SK-N-SH (cell line): ENCODE data around the gene SPSB3. TPM values are rescaled to one million over a fixed set of nuclear protein-coding genes. Genes with fewer than 3 reads are reported as not detected.

ENCODE experiments used
- CTCF ChIA-PET: fragments of 300-600, 350-600 bp; formaldehyde crosslinking; extraction: SDS; loops from one replicate; lab custom pipeline; 2021; lab: Yijun Ruan, JAX
- POLR2A ChIA-PET: fragments of 350-600 bp; sonication (Branson Sonifier 250); formaldehyde crosslinking; extraction: SDS; loops from one replicate; lab custom pipeline; 2020; ENCODE audit warnings: antibody characterized with exemption, inconsistent platforms; lab: Yijun Ruan, JAX
- DNase-seq: peaks from one replicate; pipeline ENCODE4 v3.0.0; 2012
- H2AFZ ChIP-seq: fragments of 200-600 bp; sonication (generic); 2 replicates; pipeline ENCODE4 v1.8.1; 2016; ENCODE audit warnings: antibody characterized with exemption, mild to moderate bottlenecking, low read depth
- H3F3A ChIP-seq: fragments of 200-600 bp; sonication (generic); replicated peaks from 2 replicates; pipeline ENCODE3; 2016; ENCODE audit warnings: antibody characterized with exemption, mild to moderate bottlenecking; ENCODE audit not compliant: insufficient read depth
- H3K27ac ChIP-seq, 2 experiments: fragments of 200-500 bp in 1 of 2; fragments of 200-600 bp in 1 of 2; sonication (Bioruptor generic) in 1 of 2; sonication (generic), shearing (Covaris generic) in 1 of 2; 2 replicates each; pipeline versions ENCODE4 v1.5.1 to v1.6.1; 2014 to 2016; ENCODE audit warnings: low read depth in 2 of 2, inconsistent platforms in 1 of 2, low read length in 1 of 2, mild to moderate bottlenecking in 1 of 2, mixed read lengths in 1 of 2
- H3K27me3 ChIP-seq: fragments of 200-600 bp; sonication (generic), shearing (Covaris generic); 2 replicates; pipeline ENCODE4 v1.6.1; 2016; ENCODE audit warnings: mixed run types; ENCODE audit not compliant: insufficient read depth
- H3K36me3 ChIP-seq, 2 experiments: fragments of 200-500 bp in 1 of 2; fragments of 200-600 bp in 1 of 2; sonication (Bioruptor generic) in 1 of 2; sonication (generic) in 1 of 2; replicated peaks in 1 of 2; 2 replicates each; pipeline versions ENCODE3 to v1.5.1; 2014 to 2016; ENCODE audit warnings: low read length in 1 of 2, mild to moderate bottlenecking in 1 of 2; ENCODE audit not compliant: insufficient read depth in 2 of 2, control insufficient read depth in 1 of 2
- H3K4me1 ChIP-seq, 2 experiments: fragments of 200-500 bp in 1 of 2; fragments of 200-600 bp in 1 of 2; sonication (Bioruptor generic) in 1 of 2; sonication (generic), shearing (Covaris generic) in 1 of 2; 2 replicates each; pipeline versions ENCODE4 v1.5.1 to v1.6.1; 2014 to 2016; ENCODE audit warnings: low read depth in 1 of 2, low read length in 1 of 2, mixed run types in 1 of 2; ENCODE audit not compliant: insufficient read depth in 2 of 2, control insufficient read depth in 1 of 2
- H3K4me2 ChIP-seq: fragments of 200-600 bp; sonication (generic), shearing (Covaris generic); 2 replicates; pipeline ENCODE4 v1.6.1; 2017; ENCODE audit warnings: mixed run types
- H3K4me3 ChIP-seq, 2 experiments: fragments of 200-500 bp in 1 of 2; fragments of 200-600 bp in 1 of 2; sonication (Bioruptor generic) in 1 of 2; sonication (generic), shearing (Covaris generic) in 1 of 2; 2 replicates each; pipeline versions ENCODE4 v1.5.1 to v1.8.1; 2014 to 2016; ENCODE audit warnings: low read depth in 2 of 2, inconsistent platforms in 1 of 2, low read length in 1 of 2, mild to moderate bottlenecking in 1 of 2, mixed read lengths in 1 of 2, moderate library complexity in 1 of 2
- H3K79me2 ChIP-seq: fragments of 200-600 bp; sonication (generic); 2 replicates; pipeline ENCODE4 v1.8.1; 2017; ENCODE audit warnings: mild to moderate bottlenecking; ENCODE audit not compliant: insufficient read depth
- H3K9ac ChIP-seq: fragments of 200-600 bp; sonication (generic); 2 replicates; pipeline ENCODE4 v1.6.1; 2017; ENCODE audit warnings: mixed run types
- H3K9me2 ChIP-seq: fragments of 200-600 bp; sonication (generic); 2 replicates; pipeline ENCODE4 v1.6.1; 2017; ENCODE audit warnings: mixed run types
- H3K9me3 ChIP-seq: fragments of 200-600 bp; sonication (generic); 2 replicates; pipeline ENCODE4 v1.6.1; 2017; ENCODE audit warnings: mixed run types, mild to moderate bottlenecking, moderate library complexity
- H4K20me1 ChIP-seq: fragments of 200-600 bp; sonication (generic); 2 replicates; pipeline ENCODE4 v1.6.1; 2017; ENCODE audit warnings: mild to moderate bottlenecking, mixed run types; ENCODE audit not compliant: insufficient read depth
- CHD2 ChIP-seq: fragments of 150-350 bp; IDR thresholded peaks from 2 replicates; pipeline ENCODE4 v1.6.1; 2018; ENCODE audit warnings: low read length; ENCODE audit not compliant: partially characterized antibody
- EZH2phosphoT487 ChIP-seq: fragments of 200-600 bp; sonication (generic); IDR thresholded peaks from 2 replicates; pipeline ENCODE4 v1.6.1; 2017; ENCODE audit warnings: low read depth, mixed run types, mild to moderate bottlenecking, antibody characterized with exemption, moderate library complexity, borderline replicate concordance
- FOSL2 ChIP-seq: IDR thresholded peaks from 2 replicates; pipeline ENCODE4 v1.4.0; 2012; ENCODE audit warnings: low read depth, mild to moderate bottlenecking, moderate library complexity, borderline replicate concordance
- GATA2 ChIP-seq: sonication (generic); formaldehyde crosslinking; IDR thresholded peaks from 2 replicates; pipeline ENCODE4 v1.5.0; 2020; ENCODE audit warnings: mild to moderate bottlenecking, missing genetic modification reagents
- NRF1 ChIP-seq: IDR thresholded peaks from 2 replicates; pipeline ENCODE4 v1.6.1; 2012; ENCODE audit warnings: low read depth, mild to moderate bottlenecking, low read length
- POLR2AphosphoS5 ChIP-seq: IDR thresholded peaks from 2 replicates; pipeline ENCODE4 v1.6.1; 2012; ENCODE audit warnings: low read depth, low read length
- RCOR1 ChIP-seq: fragments of 150-350 bp; IDR thresholded peaks from 2 replicates; pipeline ENCODE4 v1.6.1; 2017; ENCODE audit warnings: antibody characterized with exemption, low read length
- RFX5 ChIP-seq: IDR thresholded peaks from 2 replicates; pipeline ENCODE4 v1.6.1; 2012; ENCODE audit warnings: mild to moderate bottlenecking, improper control_type of control experiment, low read length
- RXRA ChIP-seq: IDR thresholded peaks from 2 replicates; pipeline ENCODE4 v1.4.0; 2012; ENCODE audit warnings: low read depth, mild to moderate bottlenecking, borderline replicate concordance
- SIN3A ChIP-seq: IDR thresholded peaks from 2 replicates; pipeline ENCODE4 v1.6.1; 2012; ENCODE audit warnings: low read depth, mild to moderate bottlenecking, low read length, moderate library complexity, borderline replicate concordance
- SMC3 ChIP-seq: IDR thresholded peaks from 2 replicates; pipeline ENCODE4 v1.6.1; 2012; ENCODE audit warnings: low read depth, low read length, improper control_type of control experiment
- TAF1 ChIP-seq: IDR thresholded peaks from 2 replicates; pipeline ENCODE4 v1.6.1; 2012; ENCODE audit warnings: low read depth, mild to moderate bottlenecking, low read length, moderate library complexity, borderline replicate concordance
- TCF12 ChIP-seq: IDR thresholded peaks from 2 replicates; pipeline ENCODE4 v1.4.0; 2012
- WGBS: methylation state at CpG from one replicate; pipeline ENCODE4 v1.1.6; 2017; ENCODE audit warnings: low lambda C conversion rate; 5-methylcytosine and 5-hydroxymethylcytosine counted together
- polyA plus RNA-seq, 3 experiments: library from polyadenylated mRNA; depleted of rRNA; stranded (reverse); fragments of >200 nt; gene quantifications; 2 replicates each; pipeline ENCODE4 v1.2.3, GENCODE V29; 2012
- TF ChIP-seq, protein P1 (sequence below): IDR thresholded peaks from 2 replicates; pipeline ENCODE4; 2012
- TF ChIP-seq, protein P2 (sequence below): fragments of 200-600 bp; sonication (generic); IDR thresholded peaks from 2 replicates; pipeline ENCODE4 v1.6.1; 2017; ENCODE audit warnings: antibody characterized with exemption, mild to moderate bottlenecking, moderate library complexity
- TF ChIP-seq, protein P3 (sequence below): IDR thresholded peaks from 2 replicates; pipeline ENCODE4 v1.4.0; 2012; ENCODE audit warnings: low read depth, borderline replicate concordance
- TF ChIP-seq, protein P4 (sequence below): IDR thresholded peaks from 2 replicates; pipeline ENCODE4 v1.4.0; 2012; ENCODE audit warnings: low read depth, borderline replicate concordance

The SPSB3 gene
- polyA plus RNA-seq, 1 of the 3 experiments (the other 2 are of a cell fraction) = 40.6 TPM

DNA sequence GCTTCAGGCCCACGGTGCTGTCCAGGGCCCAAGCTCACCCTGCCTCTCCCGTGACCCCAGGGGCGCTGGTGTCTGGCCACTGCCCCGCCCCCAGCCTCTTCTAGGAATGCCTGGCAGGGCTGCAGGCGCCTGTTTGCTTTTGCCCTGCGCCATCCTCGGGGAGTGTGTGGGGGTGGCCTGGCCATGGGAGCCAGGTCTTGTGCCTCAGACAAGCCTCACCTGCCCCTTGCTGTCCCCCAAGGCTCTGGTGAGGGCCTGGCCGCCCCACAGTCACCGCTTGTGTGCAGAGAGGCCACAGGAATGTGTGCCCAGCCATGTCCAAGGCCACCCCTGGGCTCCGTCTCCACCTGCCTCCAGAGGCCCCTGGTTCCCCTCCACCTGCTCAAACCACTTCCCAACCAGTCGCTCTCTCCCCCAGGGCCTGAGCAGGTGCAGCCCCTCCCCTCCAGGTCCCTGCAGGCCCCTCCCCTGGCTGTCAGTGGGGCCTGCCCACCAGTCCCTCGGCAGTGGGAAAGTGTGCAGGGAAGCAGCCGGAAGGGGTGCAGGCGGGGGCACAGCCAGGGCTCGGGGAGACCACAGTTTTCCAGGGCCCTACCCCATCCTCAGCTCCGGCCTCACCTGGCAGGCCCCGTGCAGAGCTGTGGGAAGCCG lies 12.0 kb upstream of the SPSB3 start:
- H4K20me1 ChIP-seq = no peaks in the 10 kb centered on the region
- H3F3A ChIP-seq = no peaks in the 10 kb centered on the region
- ChIA-PET CTCF (no interaction called here), POLR2A (interaction anchor here (0.7 kb wide), 1 partner anchor 51 kb away, joined by 3 read pairs; no protein-coding TSS in a partner anchor)
- peaks cover 0 to 16% of the 10 kb centered on the region in 2 experiments for H3K36me3 ChIP-seq
- TF ChIP-seq, protein P1, sequence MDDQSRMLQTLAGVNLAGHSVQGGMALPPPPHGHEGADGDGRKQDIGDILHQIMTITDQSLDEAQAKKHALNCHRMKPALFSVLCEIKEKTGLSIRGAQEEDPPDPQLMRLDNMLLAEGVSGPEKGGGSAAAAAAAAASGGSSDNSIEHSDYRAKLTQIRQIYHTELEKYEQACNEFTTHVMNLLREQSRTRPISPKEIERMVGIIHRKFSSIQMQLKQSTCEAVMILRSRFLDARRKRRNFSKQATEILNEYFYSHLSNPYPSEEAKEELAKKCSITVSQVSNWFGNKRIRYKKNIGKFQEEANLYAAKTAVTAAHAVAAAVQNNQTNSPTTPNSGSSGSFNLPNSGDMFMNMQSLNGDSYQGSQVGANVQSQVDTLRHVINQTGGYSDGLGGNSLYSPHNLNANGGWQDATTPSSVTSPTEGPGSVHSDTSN = no peak
- TF ChIP-seq, protein P2, sequence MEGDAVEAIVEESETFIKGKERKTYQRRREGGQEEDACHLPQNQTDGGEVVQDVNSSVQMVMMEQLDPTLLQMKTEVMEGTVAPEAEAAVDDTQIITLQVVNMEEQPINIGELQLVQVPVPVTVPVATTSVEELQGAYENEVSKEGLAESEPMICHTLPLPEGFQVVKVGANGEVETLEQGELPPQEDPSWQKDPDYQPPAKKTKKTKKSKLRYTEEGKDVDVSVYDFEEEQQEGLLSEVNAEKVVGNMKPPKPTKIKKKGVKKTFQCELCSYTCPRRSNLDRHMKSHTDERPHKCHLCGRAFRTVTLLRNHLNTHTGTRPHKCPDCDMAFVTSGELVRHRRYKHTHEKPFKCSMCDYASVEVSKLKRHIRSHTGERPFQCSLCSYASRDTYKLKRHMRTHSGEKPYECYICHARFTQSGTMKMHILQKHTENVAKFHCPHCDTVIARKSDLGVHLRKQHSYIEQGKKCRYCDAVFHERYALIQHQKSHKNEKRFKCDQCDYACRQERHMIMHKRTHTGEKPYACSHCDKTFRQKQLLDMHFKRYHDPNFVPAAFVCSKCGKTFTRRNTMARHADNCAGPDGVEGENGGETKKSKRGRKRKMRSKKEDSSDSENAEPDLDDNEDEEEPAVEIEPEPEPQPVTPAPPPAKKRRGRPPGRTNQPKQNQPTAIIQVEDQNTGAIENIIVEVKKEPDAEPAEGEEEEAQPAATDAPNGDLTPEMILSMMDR = no peak
- TF ChIP-seq RCOR1 (no peak), POLR2AphosphoS5 (no peak), EZH2phosphoT487 (no peak), GATA2 (no peak), RFX5 (no peak), TCF12 (no peak)
- TF ChIP-seq, protein P3, sequence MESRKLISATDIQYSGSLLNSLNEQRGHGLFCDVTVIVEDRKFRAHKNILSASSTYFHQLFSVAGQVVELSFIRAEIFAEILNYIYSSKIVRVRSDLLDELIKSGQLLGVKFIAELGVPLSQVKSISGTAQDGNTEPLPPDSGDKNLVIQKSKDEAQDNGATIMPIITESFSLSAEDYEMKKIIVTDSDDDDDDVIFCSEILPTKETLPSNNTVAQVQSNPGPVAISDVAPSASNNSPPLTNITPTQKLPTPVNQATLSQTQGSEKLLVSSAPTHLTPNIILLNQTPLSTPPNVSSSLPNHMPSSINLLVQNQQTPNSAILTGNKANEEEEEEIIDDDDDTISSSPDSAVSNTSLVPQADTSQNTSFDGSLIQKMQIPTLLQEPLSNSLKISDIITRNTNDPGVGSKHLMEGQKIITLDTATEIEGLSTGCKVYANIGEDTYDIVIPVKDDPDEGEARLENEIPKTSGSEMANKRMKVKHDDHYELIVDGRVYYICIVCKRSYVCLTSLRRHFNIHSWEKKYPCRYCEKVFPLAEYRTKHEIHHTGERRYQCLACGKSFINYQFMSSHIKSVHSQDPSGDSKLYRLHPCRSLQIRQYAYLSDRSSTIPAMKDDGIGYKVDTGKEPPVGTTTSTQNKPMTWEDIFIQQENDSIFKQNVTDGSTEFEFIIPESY = no peak
- TF ChIP-seq, all 33 proteins: peak for 0
- Histone ChIP-seq H2AFZ (no peak overlapping the region), H3K4me2 (no peak overlapping the region), H3K9me3 (no peaks in the 10 kb centered on the region), H3K27me3 (no peaks in the 10 kb centered on the region), H3K9ac (no peak overlapping the region), H3K79me2 (no peaks in the 10 kb centered on the region), H3K9me2 (no peaks in the 10 kb centered on the region), H3K4me1 (no peaks in the 10 kb centered on the region; a peak in 1 of 4 replicates), H3K4me3 (no peak overlapping the region), H3K27ac (no peak overlapping the region; a peak in 1 of 4 replicates)
- DNase-seq = no peak
- WGBS = 89% methylated on average over 6 of the region's 18 CpGs

DNA sequence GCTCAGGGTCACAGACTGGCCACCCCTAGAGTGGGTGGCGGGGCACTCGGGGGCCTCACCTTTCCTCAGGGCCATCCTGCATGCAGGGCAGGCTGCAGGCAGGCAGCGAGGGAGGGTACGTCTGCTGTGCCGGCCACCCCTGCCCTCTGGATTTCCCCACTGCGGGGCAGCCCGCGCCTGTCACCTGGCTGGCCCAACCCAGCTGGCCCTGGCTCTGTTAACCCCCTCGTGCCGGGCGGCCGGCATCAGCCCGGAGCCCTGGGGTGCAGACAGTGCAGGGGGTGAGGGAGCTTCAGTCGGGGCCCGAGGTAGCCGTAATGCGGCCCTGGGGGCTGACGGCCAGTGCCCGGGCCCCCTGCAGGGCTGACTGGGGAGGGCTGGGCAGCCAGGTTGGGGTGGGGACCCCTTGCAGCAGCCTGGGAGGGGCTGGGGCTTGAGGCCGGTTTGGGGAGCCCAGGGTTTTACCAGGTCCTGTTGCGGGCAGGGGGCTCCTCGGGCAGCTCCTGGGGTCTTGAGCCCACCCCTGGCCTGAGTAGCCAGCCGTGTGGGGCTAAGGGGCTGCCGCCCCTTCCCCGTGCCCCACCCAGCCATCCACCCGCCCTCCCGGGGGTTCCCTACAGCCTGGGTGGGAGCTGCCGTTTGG lies 11.3 kb upstream of the SPSB3 start, which contains the start of gene IGFALS:
TSS of gene IGFALS (minus strand) at position 128 of the 643 bp plus-strand sequence. CDS start at position 75, 53 bp downstream.
- Histone ChIP-seq H3K27me3 (no peaks in the 10 kb centered on the region), H3K4me1 (no peaks in the 10 kb centered on the region; a peak in 1 of 4 replicates), H3K27ac (no peak within 1 kb of the TSS; a peak in 1 of 4 replicates), H3K9me3 (no peaks in the 10 kb centered on the region), H4K20me1 (no peaks in the 10 kb centered on the region), H3K4me3 (no peak within 1 kb of the TSS), H3K9ac (no peak within 1 kb of the TSS), H3K9me2 (no peaks in the 10 kb centered on the region), H3K4me2 (no peak within 1 kb of the TSS), H3K79me2 (no peaks in the 10 kb centered on the region), H3K36me3 (peaks cover 0 to 22% of the 10 kb centered on the region in 2 experiments), H2AFZ (no peak within 1 kb of the TSS), H3F3A (no peaks in the 10 kb centered on the region)
- ChIA-PET CTCF (interaction anchor here (1.4 kb wide), 1 partner anchor 10 kb away, joined by 5 read pairs; no protein-coding TSS in a partner anchor), POLR2A (no interaction called here)
- WGBS = 86% methylated on average over 8 of the region's 28 CpGs
- no peak for DNase-seq
- TF ChIP-seq SMC3 (no peak), EZH2phosphoT487 (no peak), CHD2 (no peak), RXRA (no peak), NRF1 (no peak), FOSL2 (no peak), RCOR1 (no peak), TAF1 (no peak), SIN3A (no peak), TCF12 (no peak)
- TF ChIP-seq, protein P3 = no peak
- TF ChIP-seq, protein P4, sequence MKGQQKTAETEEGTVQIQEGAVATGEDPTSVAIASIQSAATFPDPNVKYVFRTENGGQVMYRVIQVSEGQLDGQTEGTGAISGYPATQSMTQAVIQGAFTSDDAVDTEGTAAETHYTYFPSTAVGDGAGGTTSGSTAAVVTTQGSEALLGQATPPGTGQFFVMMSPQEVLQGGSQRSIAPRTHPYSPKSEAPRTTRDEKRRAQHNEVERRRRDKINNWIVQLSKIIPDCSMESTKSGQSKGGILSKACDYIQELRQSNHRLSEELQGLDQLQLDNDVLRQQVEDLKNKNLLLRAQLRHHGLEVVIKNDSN = no peak
